SK-N-SH treated with all-trans-retinoic acid at 6 μM for 48 hours (cell line): ENCODE measurements around the gene SRP54.
"Not testable (repeated sequence)": the region's sequence is repeated elsewhere in the genome, so short reads cannot be mapped to it uniquely, and the experiment has no call there.

Experiments
- ESRRG ChIP-seq: fragments of 250-450 bp; sonication (Bioruptor Pico); IDR thresholded peaks from 2 replicates; pipeline ENCODE4 v1.6.1; 2021; ENCODE audit warnings: mild to moderate bottlenecking
- OSR1 ChIP-seq: fragments of 250-450 bp; sonication (Bioruptor Pico); IDR thresholded peaks from 2 replicates; pipeline ENCODE4 v1.8.0; 2022; ENCODE audit warnings: moderate library complexity, mild to moderate bottlenecking, inconsistent platforms
- ZFP3 ChIP-seq: fragments of 250-450 bp; sonication (Bioruptor Pico); IDR thresholded peaks from 2 replicates; pipeline ENCODE4 v1.5.0; 2020; ENCODE audit warnings: mild to moderate bottlenecking, moderate library complexity

GRCh38 chr14:35061113-35061791, 78.5 kb downstream of the SRP54 start:
- TF ChIP-seq ESRRG (CRISPR knock-in tag); OSR1 (CRISPR knock-in tag); ZFP3: not testable (repeated sequence)
